Tibial artery (tissue), 4 donors: Measurements from ENCODE around the gene GFPT1.
"Not testable (repeated sequence)": the region's sequence is repeated elsewhere in the genome, so short reads cannot be mapped to it uniquely, and the experiment has no call there.

Experiments
- DNase-seq, 2 donors: peaks; one replicate each; pipeline ENCODE4 v3.0.0-alpha.2; 2019
- H3K27ac ChIP-seq, 2 donors: fragments of 200-600 bp; sonication (generic) in 1 of 2; 1 replicate in 1 of 2; 2 replicates in 1 of 2; pipeline ENCODE4 v1.5.1; 2018 to 2019; ENCODE audit warnings: mild to moderate bottlenecking in 1 of 2
- H3K27me3 ChIP-seq, 2 donors: fragments of 200-600 bp; sonication (generic) in 1 of 2; one replicate each; pipeline versions ENCODE4 v1.5.1 to v1.6.0; 2016 to 2019
- H3K36me3 ChIP-seq, 3 donors: fragments of 200-600 bp; sonication (generic) in 2 of 3; one replicate each; pipeline ENCODE4 v1.5.1; 2016 to 2019; ENCODE audit warnings: mild to moderate bottlenecking in 2 of 3
- H3K4me1 ChIP-seq, 4 donors: fragments of 200-600 bp; sonication (generic) in 2 of 4; 1 replicate in 3 of 4; 2 replicates in 1 of 4; pipeline ENCODE4 v1.5.1; 2016 to 2019
- H3K4me3 ChIP-seq, 2 donors: fragments of 200-600 bp; sonication (generic) in 1 of 2; 1 replicate in 1 of 2; 2 replicates in 1 of 2; pipeline ENCODE4 v1.5.1; 2018 to 2019; ENCODE audit warnings: mild to moderate bottlenecking in 2 of 2
- H3K9me3 ChIP-seq, 3 donors: fragments of 200-600 bp; sonication (generic) in 1 of 3; one replicate each; pipeline ENCODE4 v1.5.1; 2016 to 2019
- intact Hi-C: fragments of 100-400 bp; cut with DNase I; formaldehyde crosslinking; loops from one replicate; pipeline ENCODE4 v1.15.0; 2023; ENCODE audit warnings: low total_unique reads
- TF ChIP-seq, protein P1 (sequence below), 2 experiments: fragments of 200-600 bp in 1 of 2; fragments of 450-650 bp in 1 of 2; IDR thresholded peaks; one replicate each; pipeline ENCODE4 v1.5.1; 2017 to 2019; ENCODE audit warnings: antibody characterized with exemption in 2 of 2, mild to moderate bottlenecking in 1 of 2, moderate library complexity in 1 of 2

The GFPT1 gene

DNA sequence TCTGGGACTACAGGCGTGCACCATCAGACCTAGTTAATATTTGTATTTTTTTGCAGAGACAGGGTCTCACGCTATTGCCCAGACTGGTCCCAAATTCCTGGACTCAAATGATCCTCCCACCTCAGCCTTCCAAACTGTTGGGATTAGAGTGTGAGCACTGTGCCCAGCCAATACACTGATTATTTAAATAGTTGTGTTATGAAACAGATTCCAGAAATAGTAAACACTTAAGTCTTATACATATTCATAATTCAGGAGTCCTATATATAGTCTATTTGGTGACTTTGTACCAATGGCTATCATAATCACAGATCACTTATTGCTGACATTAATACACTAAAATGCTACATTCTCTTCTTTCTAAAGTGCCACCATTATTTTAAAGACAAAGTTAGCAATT is 37.4 kb upstream of the GFPT1 start:
- intact Hi-C loops: no loop called here
- Histone ChIP-seq H3K4me3 (no peak overlapping the region), H3K36me3 (peaks cover 30 to 69% (median 51%) of the 10 kb centered on the region in 3 donors), H3K9me3 (no peaks in the 10 kb centered on the region), H3K27ac (no peak overlapping the region), H3K27me3 (no peaks in the 10 kb centered on the region), H3K4me1 (peaks cover 0 to 10% (median 3%) of the 10 kb centered on the region in 4 donors)
- DNase-seq: no peak
- TF ChIP-seq, protein P1, sequence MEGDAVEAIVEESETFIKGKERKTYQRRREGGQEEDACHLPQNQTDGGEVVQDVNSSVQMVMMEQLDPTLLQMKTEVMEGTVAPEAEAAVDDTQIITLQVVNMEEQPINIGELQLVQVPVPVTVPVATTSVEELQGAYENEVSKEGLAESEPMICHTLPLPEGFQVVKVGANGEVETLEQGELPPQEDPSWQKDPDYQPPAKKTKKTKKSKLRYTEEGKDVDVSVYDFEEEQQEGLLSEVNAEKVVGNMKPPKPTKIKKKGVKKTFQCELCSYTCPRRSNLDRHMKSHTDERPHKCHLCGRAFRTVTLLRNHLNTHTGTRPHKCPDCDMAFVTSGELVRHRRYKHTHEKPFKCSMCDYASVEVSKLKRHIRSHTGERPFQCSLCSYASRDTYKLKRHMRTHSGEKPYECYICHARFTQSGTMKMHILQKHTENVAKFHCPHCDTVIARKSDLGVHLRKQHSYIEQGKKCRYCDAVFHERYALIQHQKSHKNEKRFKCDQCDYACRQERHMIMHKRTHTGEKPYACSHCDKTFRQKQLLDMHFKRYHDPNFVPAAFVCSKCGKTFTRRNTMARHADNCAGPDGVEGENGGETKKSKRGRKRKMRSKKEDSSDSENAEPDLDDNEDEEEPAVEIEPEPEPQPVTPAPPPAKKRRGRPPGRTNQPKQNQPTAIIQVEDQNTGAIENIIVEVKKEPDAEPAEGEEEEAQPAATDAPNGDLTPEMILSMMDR (IDR thresholded peaks at IDR 0.05): no peak

DNA sequence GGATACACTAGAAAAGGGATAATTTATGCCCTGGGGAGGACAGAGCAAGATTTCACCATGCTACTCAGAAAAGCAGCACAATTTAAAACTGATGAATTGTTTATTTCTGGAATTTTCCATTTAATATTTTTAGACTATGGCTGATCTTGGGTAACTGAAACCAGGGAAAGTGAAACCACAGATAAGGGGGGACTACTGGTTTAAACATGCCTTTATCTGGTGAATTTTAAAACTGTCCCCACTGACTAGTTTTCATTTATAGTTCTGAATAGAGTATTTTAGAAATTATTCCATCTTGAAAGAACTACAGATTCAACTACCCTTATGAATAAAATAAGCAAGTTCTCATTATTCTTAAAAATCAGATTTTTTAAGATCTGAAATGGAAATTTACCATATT is 35.2 kb upstream of the GFPT1 start:
- Histone ChIP-seq H3K27me3 (no peaks in the 10 kb centered on the region), H3K4me3 (no peak overlapping the region), H3K4me1 (peaks cover 0 to 10% (median 0%) of the 10 kb centered on the region in 4 donors), H3K27ac (peak overlapping the region in 1 of 2 donors; percentile 4), H3K9me3 (no peaks in the 10 kb centered on the region), H3K36me3 (peaks cover 47 to 69% (median 48%) of the 10 kb centered on the region in 3 donors)
- no peak for DNase-seq
- TF ChIP-seq, protein P1 (IDR thresholded peaks at IDR 0.05): no peak
- intact Hi-C loops: no loop called here

DNA sequence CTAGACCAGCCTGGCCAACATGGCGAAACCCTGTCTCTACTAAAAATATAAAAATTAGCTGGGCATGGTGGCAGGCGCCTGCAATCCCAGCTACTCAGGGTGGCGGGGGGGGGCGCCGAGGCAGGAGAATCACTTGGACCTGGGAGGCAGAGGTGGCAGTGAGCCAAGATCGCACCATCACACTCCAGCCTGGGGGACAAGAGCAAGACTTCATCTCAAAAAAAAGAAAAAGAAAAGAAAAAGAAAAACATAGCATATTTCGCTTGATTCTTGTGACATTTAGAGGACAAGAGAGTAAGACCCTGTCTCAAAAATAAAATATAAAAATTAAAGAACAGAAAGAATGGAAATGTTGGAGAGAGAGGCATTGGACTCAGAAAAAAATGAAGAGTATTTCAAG is 32.1 kb upstream of the GFPT1 start:
- H3K27ac ChIP-seq, H3K27me3 ChIP-seq, H3K4me3 ChIP-seq, DNase-seq, H3K9me3 ChIP-seq, intact Hi-C loops, H3K4me1 ChIP-seq: not testable (repeated sequence)
- H3K36me3 ChIP-seq: peaks cover 52 to 76% (median 57%) of the 10 kb centered on the region in 3 donors

DNA sequence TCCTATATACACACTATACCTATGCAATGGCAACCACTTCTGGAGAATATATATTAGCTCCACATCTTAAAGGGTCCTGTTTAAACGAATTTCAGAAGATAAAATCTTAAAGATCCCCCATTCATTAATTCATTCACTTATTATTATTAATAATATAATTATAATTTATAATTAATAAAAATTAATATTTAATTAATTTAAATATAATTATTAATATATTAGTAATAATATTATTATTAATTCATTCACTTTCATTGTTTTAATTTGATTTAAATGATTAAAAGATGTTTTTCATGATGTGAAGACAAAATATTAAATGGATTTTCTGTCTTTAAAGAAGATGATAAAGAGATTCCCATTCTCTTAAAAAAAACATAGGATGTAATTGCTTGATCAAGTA is 29.1 kb upstream of the GFPT1 start:
- H3K27ac ChIP-seq: no peak overlapping the region
- H3K27me3 ChIP-seq: no peaks in the 10 kb centered on the region
- H3K4me3 ChIP-seq: no peak overlapping the region
- H3K4me1 ChIP-seq: no peaks in the 10 kb centered on the region
- TF ChIP-seq, protein P1 (IDR thresholded peaks at IDR 0.05): no peak
- peaks cover 62 to 86% (median 71%) of the 10 kb centered on the region in 3 donors for H3K36me3 ChIP-seq
- H3K9me3 ChIP-seq: no peaks in the 10 kb centered on the region
- intact Hi-C loops: no loop called here
- no peak for DNase-seq

DNA sequence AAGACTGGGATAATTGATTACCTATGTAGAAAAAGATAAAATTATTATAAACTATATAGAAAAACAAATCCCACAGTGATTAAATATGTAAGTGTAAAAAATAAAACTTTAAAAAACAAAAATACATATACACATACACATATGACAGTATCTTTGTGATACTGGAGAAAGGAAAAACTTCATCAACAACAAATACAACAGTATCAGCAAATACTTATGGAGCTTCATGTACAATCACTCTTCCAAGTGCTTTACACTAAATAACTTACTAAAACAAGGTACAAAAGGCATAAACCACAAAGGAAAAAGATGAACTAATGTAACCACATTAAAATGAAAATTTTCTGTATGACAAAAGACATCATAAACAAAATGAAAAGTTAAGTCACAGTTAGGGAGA is 24.1 kb upstream of the GFPT1 start:
- intact Hi-C loops: no loop called here
- no peak for DNase-seq
- TF ChIP-seq, protein P1 (IDR thresholded peaks at IDR 0.05): no peak
- Histone ChIP-seq H3K9me3 (no peaks in the 10 kb centered on the region), H3K27ac (no peak overlapping the region), H3K4me3 (no peak overlapping the region), H3K27me3 (no peaks in the 10 kb centered on the region), H3K36me3 (peaks cover 37 to 75% (median 64%) of the 10 kb centered on the region in 3 donors), H3K4me1 (no peaks in the 10 kb centered on the region)

DNA sequence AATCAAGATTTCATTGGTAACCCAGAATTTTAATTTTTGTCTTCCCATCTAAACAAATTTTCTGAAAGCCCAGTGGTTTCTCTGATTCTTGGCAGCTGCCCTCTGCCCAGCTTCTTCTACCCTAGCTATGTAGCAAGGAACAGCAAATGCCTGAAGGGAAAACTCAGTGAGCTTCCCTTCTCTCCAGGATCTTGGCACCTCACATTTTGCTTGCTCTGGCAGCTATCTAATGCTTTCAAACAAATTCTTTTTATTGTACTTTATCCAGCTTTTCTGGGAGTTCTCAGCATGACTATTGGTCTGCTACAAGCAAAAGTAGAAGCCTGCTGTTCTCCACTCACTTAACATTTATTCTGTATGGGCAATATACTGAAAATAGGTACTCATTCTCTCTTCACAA is 18.3 kb upstream of the GFPT1 start:
- H3K27me3 ChIP-seq: no peaks in the 10 kb centered on the region
- intact Hi-C loops: no loop called here
- H3K36me3 ChIP-seq: peaks cover 46 to 84% (median 56%) of the 10 kb centered on the region in 3 donors
- TF ChIP-seq, protein P1 (IDR thresholded peaks at IDR 0.05): no peak
- H3K9me3 ChIP-seq: no peaks in the 10 kb centered on the region
- no peaks in the 10 kb centered on the region for H3K4me1 ChIP-seq
- no peak overlapping the region for H3K4me3 ChIP-seq
- no peak for DNase-seq
- H3K27ac ChIP-seq: no peak overlapping the region
